IMR-90 (cell line): ENCODE measurements around the gene ABHD12B. TPM values are rescaled to one million over a fixed set of nuclear protein-coding genes. Genes with fewer than 3 reads are reported as not detected.
A peak's percentile ranks its signal among the peaks of the same experiment; 100 is the strongest.

Source experiments
- ATAC-seq: fragments of 200-7000 bp; cut with Tn5 transposase; 2 replicates; pipeline ENCODE4 v1.9.1; 2020; ENCODE audit warnings: low read depth, mild to moderate bottlenecking, moderate library complexity
- BruUV-seq: library from RNA; stranded (reverse); fragments of 400-500 nt; replicated peaks from 2 replicates; lab custom pipeline; 2021; lab: Mats Ljungman, UMichigan
- CTCF ChIA-PET: fragments of 300-600 bp; formaldehyde crosslinking; extraction: SDS; loops from one replicate; lab custom pipeline; 2021; ENCODE audit warnings: antibody characterized with exemption; lab: Yijun Ruan, JAX
- POLR2A ChIA-PET: fragments of 300-600 bp; sonication (Branson Sonifier 250); formaldehyde crosslinking; loops from one replicate; lab custom pipeline; 2022; ENCODE audit warnings: antibody characterized with exemption; ENCODE audit not compliant: unreplicated experiment; lab: Charles Lee
- DNase-seq: peaks from one replicate; pipeline ENCODE4 v3.0.0; 2013
- H2AFZ ChIP-seq: replicated peaks from 2 replicates; pipeline ENCODE3; 2013; ENCODE audit warnings: low read length, mild to moderate bottlenecking; ENCODE audit not compliant: poor library complexity
- H2AK5ac ChIP-seq: 2 replicates; pipeline ENCODE4 v1.6.1; 2013; ENCODE audit warnings: low read depth, low read length, inconsistent platforms
- H2AK9ac ChIP-seq: replicated peaks from 2 replicates; pipeline ENCODE3; 2013; ENCODE audit warnings: mild to moderate bottlenecking, low read depth, low read length, moderate library complexity; ENCODE audit not compliant: poor library complexity
- H2BK120ac ChIP-seq: 2 replicates; pipeline ENCODE4 v1.6.1; 2013; ENCODE audit warnings: low read depth, low read length, inconsistent platforms
- H2BK15ac ChIP-seq: 3 replicates; pipeline ENCODE4 v1.6.1; 2013; ENCODE audit warnings: low read depth, low read length, inconsistent platforms
- H2BK20ac ChIP-seq: 2 replicates; pipeline ENCODE4 v1.6.1; 2013; ENCODE audit warnings: low read depth, mild to moderate bottlenecking, inconsistent platforms, low read length, moderate library complexity
- H2BK5ac ChIP-seq: 2 replicates; pipeline ENCODE4 v1.6.1; 2013; ENCODE audit warnings: mild to moderate bottlenecking, low read depth, low read length, inconsistent platforms; ENCODE audit not compliant: poor library complexity, severe bottlenecking
- H3K14ac ChIP-seq: replicated peaks from 2 replicates; pipeline ENCODE4 v1.6.1; 2013; ENCODE audit warnings: low read depth, low read length, inconsistent platforms
- H3K18ac ChIP-seq: 2 replicates; pipeline ENCODE4 v1.6.1; 2013; ENCODE audit warnings: low read depth, low read length, control low read depth
- H3K23ac ChIP-seq: 2 replicates; pipeline ENCODE4 v1.6.1; 2013; ENCODE audit warnings: low read depth, low read length, inconsistent platforms
- H3K27ac ChIP-seq: 2 replicates; pipeline ENCODE4 v1.5.1; 2013; ENCODE audit warnings: mild to moderate bottlenecking, control low read depth, low read length; ENCODE audit not compliant: insufficient read depth
- H3K27me3 ChIP-seq: 2 replicates; pipeline ENCODE4 v1.6.1; 2013; ENCODE audit warnings: low read length; ENCODE audit not compliant: control insufficient read depth, insufficient read depth
- H3K36me3 ChIP-seq: 2 replicates; pipeline ENCODE4 v1.6.1; 2013; ENCODE audit warnings: low read length, mixed read lengths; ENCODE audit not compliant: control insufficient read depth, insufficient read depth
- H3K4ac ChIP-seq: 2 replicates; pipeline ENCODE4 v1.6.1; 2013; ENCODE audit warnings: low read depth, low read length, inconsistent platforms
- H3K4me1 ChIP-seq: 2 replicates; pipeline ENCODE4 v1.6.1; 2013; ENCODE audit warnings: low read length, mixed read lengths; ENCODE audit not compliant: control insufficient read depth, insufficient read depth
- H3K4me2 ChIP-seq: 2 replicates; pipeline ENCODE4 v1.6.1; 2013; ENCODE audit warnings: low read depth, mild to moderate bottlenecking, control low read depth, low read length, moderate library complexity
- H3K4me3 ChIP-seq: 2 replicates; pipeline ENCODE4 v1.5.1; 2013; ENCODE audit warnings: low read depth, mild to moderate bottlenecking, control low read depth, low read length, moderate library complexity; ENCODE audit not compliant: insufficient read depth
- H3K56ac ChIP-seq: 2 replicates; pipeline ENCODE4 v1.6.1; 2013; ENCODE audit warnings: low read length, inconsistent platforms; ENCODE audit not compliant: insufficient read depth; ENCODE audit errors: extremely low read depth
- H3K79me1 ChIP-seq, 2 experiments: 2 replicates each; pipeline ENCODE4 v1.6.1; 2013; ENCODE audit warnings: low read length in 2 of 2, inconsistent platforms in 1 of 2, low read depth in 1 of 2
- H3K9ac ChIP-seq: 2 replicates; pipeline ENCODE4 v1.6.1; 2013; ENCODE audit warnings: low read depth, low read length, control low read depth
- H3K9me1 ChIP-seq: 2 replicates; pipeline ENCODE4 v1.6.1; 2013; ENCODE audit warnings: low read length, inconsistent platforms; ENCODE audit not compliant: insufficient read depth
- H3K9me3 ChIP-seq: 2 replicates; pipeline ENCODE4 v1.6.1; 2013; ENCODE audit warnings: low read length; ENCODE audit not compliant: control insufficient read depth, insufficient read depth
- H4K20me1 ChIP-seq: 2 replicates; pipeline ENCODE4 v1.6.1; 2013; ENCODE audit warnings: low read length, inconsistent platforms; ENCODE audit not compliant: insufficient read depth
- H4K5ac ChIP-seq: 2 replicates; pipeline ENCODE4 v1.6.1; 2013; ENCODE audit warnings: mild to moderate bottlenecking, low read depth, low read length, control low read depth
- H4K8ac ChIP-seq, 2 experiments: 2 replicates each; pipeline ENCODE4 v1.6.1; 2013; ENCODE audit warnings: low read depth in 2 of 2, low read length in 2 of 2, control low read depth in 1 of 2, inconsistent platforms in 1 of 2
- H4K91ac ChIP-seq: 2 replicates; pipeline ENCODE4 v1.6.1; 2013; ENCODE audit warnings: low read depth, low read length, inconsistent platforms; ENCODE audit not compliant: insufficient read depth
- BHLHE40 ChIP-seq: fragments of 150-350 bp; IDR thresholded peaks from 2 replicates; pipeline ENCODE4 v1.6.1; 2016; ENCODE audit warnings: mild to moderate bottlenecking, low read depth, low read length
- CEBPB ChIP-seq: IDR thresholded peaks from 2 replicates; pipeline ENCODE4 v1.6.1; 2012; ENCODE audit warnings: low read depth, low read length, improper control_type of control experiment
- CHD1 ChIP-seq: IDR thresholded peaks from 2 replicates; pipeline ENCODE4 v1.6.1; 2012; ENCODE audit warnings: low read depth, low read length, improper control_type of control experiment
- FOS ChIP-seq: fragments of 150-350 bp; IDR thresholded peaks from 2 replicates; pipeline ENCODE4 v1.6.1; 2016; ENCODE audit warnings: low read depth, low read length
- MAFK ChIP-seq: IDR thresholded peaks from 2 replicates; pipeline ENCODE4 v1.6.1; 2012; ENCODE audit warnings: low read depth, low read length, improper control_type of control experiment
- MAZ ChIP-seq: IDR thresholded peaks from 2 replicates; pipeline ENCODE4 v1.6.1; 2012; ENCODE audit warnings: low read depth, mild to moderate bottlenecking, low read length, improper control_type of control experiment, moderate library complexity, borderline replicate concordance
- MXI1 ChIP-seq: IDR thresholded peaks from 2 replicates; pipeline ENCODE4 v1.6.1; 2012; ENCODE audit warnings: low read depth, mild to moderate bottlenecking, low read length, moderate library complexity, borderline replicate concordance
- NFE2L2 ChIP-seq: fragments of 150-350 bp; IDR thresholded peaks from 2 replicates; pipeline ENCODE4 v1.6.1; 2016; ENCODE audit warnings: low read depth, mild to moderate bottlenecking, low read length
- POLR2A ChIP-seq: IDR thresholded peaks from 2 replicates; pipeline ENCODE4 v1.6.1; 2012; ENCODE audit warnings: mild to moderate bottlenecking, low read depth, low read length
- RAD21 ChIP-seq: IDR thresholded peaks from 2 replicates; pipeline ENCODE4 v1.6.1; 2012; ENCODE audit warnings: low read length, improper control_type of control experiment
- RCOR1 ChIP-seq: IDR thresholded peaks from 2 replicates; pipeline ENCODE4 v1.6.1; 2012; ENCODE audit warnings: mild to moderate bottlenecking, low read length, improper control_type of control experiment; ENCODE audit not compliant: insufficient replicate concordance
- RFX5 ChIP-seq: IDR thresholded peaks from 2 replicates; pipeline ENCODE4 v1.8.0; 2012; ENCODE audit warnings: low read depth, mild to moderate bottlenecking, low read length, moderate library complexity
- SMC3 ChIP-seq: fragments of 150-350 bp; IDR thresholded peaks from 2 replicates; pipeline ENCODE4 v1.6.1; 2016; ENCODE audit warnings: low read depth, mild to moderate bottlenecking, antibody characterized with exemption, low read length, moderate library complexity
- WGBS, 2 experiments: methylation state at CpG; one replicate each; pipeline versions ENCODE4 v1.1.5 to v1.1.7; 2013; ENCODE audit warnings: missing lambda C conversion rate in 2 of 2; ENCODE audit not compliant: insufficient read length in 1 of 2; ENCODE audit errors: extremely low coverage in 2 of 2; 5-methylcytosine and 5-hydroxymethylcytosine counted together
- dilution Hi-C: fragments of 300-500 bp; cut with HindIII; formaldehyde crosslinking; loops from one replicate; pipeline ENCODE4 v1.14.3; 2018; ENCODE audit warnings: low sequenced_read_pairs; ENCODE audit not compliant: unreplicated experiment
- in situ Hi-C: fragments of 300-500 bp; cut with MboI; formaldehyde crosslinking; loops from 3 replicates; pipeline ENCODE4 v1.14.3; 2019; ENCODE audit warnings: low sequenced_read_pairs, inconsistent platforms, mixed read lengths
- intact Hi-C: fragments of 100-400 bp; cut with micrococcal nuclease; formaldehyde crosslinking; loops from 2 replicates; pipeline ENCODE4 v1.10.0; 2022
- polyA plus RNA-seq, 3 experiments: library from polyadenylated mRNA; depleted of rRNA; stranded (reverse); fragments of >200 nt; gene quantifications; 2 replicates each; pipeline ENCODE4 v1.2.3, GENCODE V29; 2012; ENCODE audit warnings: low replicate concordance in 1 of 3
- total RNA-seq: library from RNA; depleted of rRNA; stranded (reverse); fragments of >200 nt; gene quantifications from 2 replicates; pipeline ENCODE4 v1.2.3, GENCODE V29; 2012
- TF ChIP-seq, protein P1 (sequence below): conservative IDR thresholded peaks from 2 replicates; pipeline ENCODE4 v1.5.1; 2012; ENCODE audit warnings: mild to moderate bottlenecking, low read depth, low read length, improper control_type of control experiment
- TF ChIP-seq, protein P2 (sequence below): fragments of 150-350 bp; IDR thresholded peaks from 2 replicates; pipeline ENCODE4 v1.6.1; 2017; ENCODE audit warnings: mild to moderate bottlenecking, antibody characterized with exemption, low read length, low read depth
- TF ChIP-seq, protein P3 (sequence below): fragments of 150-350 bp; IDR thresholded peaks from 2 replicates; pipeline ENCODE4 v1.6.1; 2016; ENCODE audit warnings: low read depth, mild to moderate bottlenecking, low read length, moderate library complexity, borderline replicate concordance

The ABHD12B gene
- total and polyA plus RNA-seq, 2 of the 4 experiments (the other 2 are of a cell fraction): 0.18 TPM; not detected in 1

DNA sequence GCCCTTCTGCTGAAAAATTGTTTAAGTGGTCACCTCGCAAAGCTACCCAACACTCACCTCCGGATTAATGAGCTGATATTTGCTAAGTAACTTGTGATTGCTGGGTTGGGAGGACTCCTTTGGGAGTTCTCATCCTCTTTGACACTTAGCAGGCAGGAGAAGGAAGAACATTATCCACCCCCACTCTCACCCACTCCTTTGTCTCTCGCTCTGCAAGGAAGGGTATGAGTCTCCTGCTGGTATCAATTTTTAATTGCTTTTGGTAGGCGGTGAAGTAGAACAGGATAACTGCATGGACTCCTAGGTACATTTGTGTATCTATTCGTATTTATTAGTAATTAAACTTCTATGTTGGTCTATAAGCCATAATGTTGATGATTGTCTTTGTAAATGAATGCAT, 6.9 kb upstream of the ABHD12B start:
- no peak overlapping the region for H2AFZ ChIP-seq
- H3K9me3 ChIP-seq: no peaks in the 10 kb centered on the region
- peaks cover 12% of the 10 kb centered on the region for H3K4me1 ChIP-seq
- ATAC-seq (no peak), DNase-seq (no peak)
- no peak overlapping the region for H3K4me3 ChIP-seq
- peak overlapping the region; percentile 3; the same call in 1 of the 2 replicates for H2AK5ac ChIP-seq
- no peaks in the 10 kb centered on the region for H3K27me3 ChIP-seq
- peak overlapping the region; percentile 96 for H2BK120ac ChIP-seq
- ChIA-PET CTCF (interaction anchor here (1.3 kb wide), 1 partner anchor 86 kb away, joined by 3 read pairs; no protein-coding TSS in a partner anchor), POLR2A (no interaction called here)
- intact Hi-C loops (loop anchor here (10.0 kb wide), 1 partner anchor 200 kb away; the partner anchor contains the start of gene SAV1), dilution Hi-C loops (no loop called here), in situ Hi-C loops (loop anchor here (5.0 kb wide), 1 partner anchor 68 kb away; no protein-coding TSS in a partner anchor)
- H4K8ac ChIP-seq: peak overlapping the region; percentile 82 to 93; a peak in 3 of 4 replicates
- H4K91ac ChIP-seq: peak overlapping the region; percentile 96
- peak overlapping the region; percentile 46; the same call in 1 of the 3 replicates for H2BK15ac ChIP-seq
- peak overlapping the region; percentile 98 for H2BK5ac ChIP-seq
- no peaks in the 10 kb centered on the region for H4K20me1 ChIP-seq
- peak overlapping the region; percentile 60 for H2BK20ac ChIP-seq
- peak overlapping the region; percentile 54 for H3K18ac ChIP-seq
- H3K27ac ChIP-seq: no peak overlapping the region; the same call in 1 of the 2 replicates
- peak overlapping the region; percentile 67 for H4K5ac ChIP-seq
- H3K4ac ChIP-seq: peak overlapping the region; percentile 80
- peak overlapping the region; percentile 59 for H3K14ac ChIP-seq
- no peak overlapping the region for H3K4me2 ChIP-seq
- peak overlapping the region; percentile 11; the same call in 1 of the 2 replicates for H3K23ac ChIP-seq
- BruUV-seq: no TSS peak
- WGBS, 2 experiments: no CpG with 5 or more reads among the region's 5 CpGs
- H3K56ac ChIP-seq: no peak overlapping the region
- no peak overlapping the region for H2AK9ac ChIP-seq
- peaks cover 3% of the 10 kb centered on the region; the same call in 1 of the 2 replicates for H3K9me1 ChIP-seq
- TF ChIP-seq FOS: no peak
- TF ChIP-seq, protein P1, sequence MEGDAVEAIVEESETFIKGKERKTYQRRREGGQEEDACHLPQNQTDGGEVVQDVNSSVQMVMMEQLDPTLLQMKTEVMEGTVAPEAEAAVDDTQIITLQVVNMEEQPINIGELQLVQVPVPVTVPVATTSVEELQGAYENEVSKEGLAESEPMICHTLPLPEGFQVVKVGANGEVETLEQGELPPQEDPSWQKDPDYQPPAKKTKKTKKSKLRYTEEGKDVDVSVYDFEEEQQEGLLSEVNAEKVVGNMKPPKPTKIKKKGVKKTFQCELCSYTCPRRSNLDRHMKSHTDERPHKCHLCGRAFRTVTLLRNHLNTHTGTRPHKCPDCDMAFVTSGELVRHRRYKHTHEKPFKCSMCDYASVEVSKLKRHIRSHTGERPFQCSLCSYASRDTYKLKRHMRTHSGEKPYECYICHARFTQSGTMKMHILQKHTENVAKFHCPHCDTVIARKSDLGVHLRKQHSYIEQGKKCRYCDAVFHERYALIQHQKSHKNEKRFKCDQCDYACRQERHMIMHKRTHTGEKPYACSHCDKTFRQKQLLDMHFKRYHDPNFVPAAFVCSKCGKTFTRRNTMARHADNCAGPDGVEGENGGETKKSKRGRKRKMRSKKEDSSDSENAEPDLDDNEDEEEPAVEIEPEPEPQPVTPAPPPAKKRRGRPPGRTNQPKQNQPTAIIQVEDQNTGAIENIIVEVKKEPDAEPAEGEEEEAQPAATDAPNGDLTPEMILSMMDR: no peak
- no peak for TF ChIP-seq RCOR1
- no peak for TF ChIP-seq RAD21
- no peak for TF ChIP-seq CEBPB
- TF ChIP-seq POLR2A: no peak
- TF ChIP-seq, protein P2, sequence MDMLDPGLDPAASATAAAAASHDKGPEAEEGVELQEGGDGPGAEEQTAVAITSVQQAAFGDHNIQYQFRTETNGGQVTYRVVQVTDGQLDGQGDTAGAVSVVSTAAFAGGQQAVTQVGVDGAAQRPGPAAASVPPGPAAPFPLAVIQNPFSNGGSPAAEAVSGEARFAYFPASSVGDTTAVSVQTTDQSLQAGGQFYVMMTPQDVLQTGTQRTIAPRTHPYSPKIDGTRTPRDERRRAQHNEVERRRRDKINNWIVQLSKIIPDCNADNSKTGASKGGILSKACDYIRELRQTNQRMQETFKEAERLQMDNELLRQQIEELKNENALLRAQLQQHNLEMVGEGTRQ: no peak
- no peak for TF ChIP-seq MAZ
- no peak for TF ChIP-seq MAFK
- no peak for TF ChIP-seq SMC3
- TF ChIP-seq NFE2L2: no peak
- TF ChIP-seq RFX5: no peak
- TF ChIP-seq MXI1: no peak
- TF ChIP-seq, protein P3, sequence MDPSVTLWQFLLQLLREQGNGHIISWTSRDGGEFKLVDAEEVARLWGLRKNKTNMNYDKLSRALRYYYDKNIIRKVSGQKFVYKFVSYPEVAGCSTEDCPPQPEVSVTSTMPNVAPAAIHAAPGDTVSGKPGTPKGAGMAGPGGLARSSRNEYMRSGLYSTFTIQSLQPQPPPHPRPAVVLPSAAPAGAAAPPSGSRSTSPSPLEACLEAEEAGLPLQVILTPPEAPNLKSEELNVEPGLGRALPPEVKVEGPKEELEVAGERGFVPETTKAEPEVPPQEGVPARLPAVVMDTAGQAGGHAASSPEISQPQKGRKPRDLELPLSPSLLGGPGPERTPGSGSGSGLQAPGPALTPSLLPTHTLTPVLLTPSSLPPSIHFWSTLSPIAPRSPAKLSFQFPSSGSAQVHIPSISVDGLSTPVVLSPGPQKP: no peak
- TF ChIP-seq CHD1: no peak
- no peak for TF ChIP-seq BHLHE40
- H3K36me3 ChIP-seq: no peaks in the 10 kb centered on the region
- H3K9ac ChIP-seq: no peak overlapping the region
- no peaks in the 10 kb centered on the region for H3K79me1 ChIP-seq
